HepG2 (cell line): ENCODE results near the gene FBXO10. TPM values are rescaled to one million over a fixed set of nuclear protein-coding genes. Genes with fewer than 3 reads are reported as not detected.

Source experiments
- CREB3 ChIP-seq: sonication (generic); formaldehyde crosslinking; IDR thresholded peaks from 2 replicates; pipeline ENCODE4 v1.5.0; 2020; ENCODE audit warnings: missing genetic modification reagents
- ELK4 ChIP-seq: sonication (generic); formaldehyde crosslinking; IDR thresholded peaks from 2 replicates; pipeline ENCODE4 v1.9.0; 2021; ENCODE audit warnings: missing genetic modification reagents, borderline replicate concordance
- ZBTB40 ChIP-seq, 2 experiments: fragments of 450-650 bp in 1 of 2; sonication (generic) in 1 of 2; formaldehyde crosslinking in 1 of 2; IDR thresholded peaks; 2 replicates each; pipeline versions ENCODE4 v1.6.1 to v1.8.0; 2016 to 2022; ENCODE audit warnings: antibody characterized with exemption in 1 of 2, mild to moderate bottlenecking in 1 of 2, missing genetic modification reagents in 1 of 2
- polyA plus RNA-seq, 8 experiments: library from polyadenylated mRNA; depleted of rRNA in 3 of 8; stranded (reverse) in 7 of 8; unstranded in 1 of 8; fragments of >200 nt; fragmentation: Illumina TruSeq in 4 of 8; extraction: Trizol in 4 of 8; gene quantifications; 2 replicates each; pipeline versions ENCODE4 v1.2.1 to v1.2.3, GENCODE V29; 2011 to 2016; ENCODE audit warnings: low read depth in 4 of 8, missing spikeins in 1 of 8, mixed read lengths in 1 of 8; ENCODE audit not compliant: insufficient read depth in 1 of 8
- total RNA-seq, 5 experiments: library from RNA; depleted of rRNA; stranded (reverse); fragments of >200 nt; fragmentation: Illumina TruSeq; extraction: Trizol; gene quantifications; 2 replicates each; pipeline ENCODE4 v1.2.3, GENCODE V29; 2016; ENCODE audit warnings: low read depth in 1 of 5

The FBXO10 gene
- total and polyA plus RNA-seq, 2 of the 13 experiments (the other 11 are each of a cell fraction or from before 2014, with no cell fraction given): 3.1 to 5.1 TPM

GRCh38 chr9:37592108-37592951, 16.1 kb upstream of the FBXO10 start, which contains the start of gene TOMM5 (continued):
- 0 out of 2 replicates have a peak, but pooled peaks have one; percentile 19 for TF ChIP-seq ELK4 (CRISPR knock-in tag)
- peak; percentile 93 for TF ChIP-seq CREB3 (CRISPR knock-in tag)
- peak; percentile 62 for TF ChIP-seq ZBTB40 (IDR thresholded peaks at IDR 0.05)
- peak; percentile 96 for TF ChIP-seq ZBTB40 (CRISPR knock-in tag; IDR thresholded peaks at IDR 0.05)
